ENCODE measurements around the gene SLC12A9.
A peak's percentile ranks its signal among the peaks of the same experiment; 100 is the strongest.

SLC12A9 gene

GRCh38 chr7:100886142-100886935 is 33.8 kb downstream of the SLC12A9 start:
- no peak for DNase-seq

DNA sequence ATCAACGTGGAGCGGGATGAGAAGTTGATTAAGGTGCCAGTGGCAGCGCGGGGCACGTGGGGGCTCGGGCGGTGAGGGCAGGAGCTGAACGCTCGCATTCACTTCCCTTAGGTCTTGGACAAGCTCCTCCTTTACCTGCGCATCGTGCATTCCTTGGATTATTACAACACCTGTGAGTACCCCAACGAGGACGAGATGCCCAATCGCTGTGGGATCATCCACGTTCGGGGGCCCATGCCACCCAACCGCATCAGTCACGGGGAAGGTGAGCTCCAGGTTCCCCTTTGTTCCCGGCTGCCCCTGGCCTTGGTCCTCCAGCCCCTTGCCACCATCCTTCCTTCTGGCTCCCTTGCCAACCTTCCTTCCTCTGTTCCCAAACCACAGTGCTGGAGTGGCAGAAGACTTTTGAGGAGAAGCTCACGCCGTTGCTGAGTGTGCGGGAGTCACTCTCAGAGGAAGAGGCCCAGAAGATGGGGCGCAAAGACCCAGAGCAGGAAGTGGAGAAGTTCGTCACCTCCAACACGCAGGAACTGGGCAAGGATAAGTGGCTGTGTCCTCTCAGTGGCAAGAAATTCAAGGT is 34.5 kb downstream of the SLC12A9 start:
- DNase-seq: no peak

GRCh38 chr7:100887516-100888290 is 35.2 kb downstream of the SLC12A9 start:
- DNase-seq: peak; percentile 74 to 83 (median 81)

DNA sequence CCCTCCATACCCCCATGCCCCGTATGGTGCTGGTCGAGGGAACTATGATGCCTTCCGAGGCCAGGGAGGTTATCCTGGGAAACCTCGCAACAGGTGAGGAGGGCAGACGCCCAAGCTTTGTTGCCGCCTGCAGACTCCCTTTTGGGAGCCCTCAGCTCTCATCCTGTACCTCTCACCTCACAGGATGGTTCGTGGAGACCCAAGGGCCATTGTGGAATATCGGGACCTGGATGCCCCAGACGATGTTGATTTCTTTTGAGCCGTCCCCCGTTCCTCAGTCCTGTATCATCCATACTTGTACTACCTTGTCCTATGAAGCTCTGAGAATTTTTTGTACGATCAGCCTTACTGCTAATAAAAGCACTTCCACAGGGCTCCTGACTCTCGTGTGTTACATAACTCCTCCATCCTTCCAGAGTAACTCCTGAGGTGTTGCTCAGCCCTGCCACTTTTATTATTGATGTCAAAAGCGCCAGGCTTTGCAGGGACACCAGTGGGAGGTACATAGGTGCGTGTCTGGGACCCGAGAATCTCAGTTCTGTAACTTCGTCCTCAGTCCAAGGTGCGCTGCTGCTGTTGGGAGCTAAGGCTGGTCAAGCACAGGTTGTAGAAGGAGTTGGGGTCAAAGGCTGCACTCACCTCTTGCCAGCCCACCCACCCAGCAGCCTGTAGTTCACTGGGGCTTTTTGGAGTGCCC is 35.9 kb downstream of the SLC12A9 start:
- no peak for DNase-seq

- no peak for DNase-seq
Observed at GRCh38 chr7:100888988-100889750, 36.7 kb downstream of the SLC12A9 start, which contains the start of gene UFSP1. UFSP1 (minus strand) TSS chr7:100889715; CDS start chr7:100889271, 444 bp downstream.

GRCh38 chr7:100890653-100891567 is 38.4 kb downstream of the SLC12A9 start:
- DNase-seq: no peak

GRCh38 chr7:100891568-100892247 is 39.2 kb downstream of the SLC12A9 start:
- no peak for DNase-seq

- no peak for DNase-seq
Observed at GRCh38 chr7:100892364-100893317, 40.1 kb downstream of the SLC12A9 start.

- DNase-seq: no peak
Observed at GRCh38 chr7:100893318-100893895, 40.9 kb downstream of the SLC12A9 start.

DNA sequence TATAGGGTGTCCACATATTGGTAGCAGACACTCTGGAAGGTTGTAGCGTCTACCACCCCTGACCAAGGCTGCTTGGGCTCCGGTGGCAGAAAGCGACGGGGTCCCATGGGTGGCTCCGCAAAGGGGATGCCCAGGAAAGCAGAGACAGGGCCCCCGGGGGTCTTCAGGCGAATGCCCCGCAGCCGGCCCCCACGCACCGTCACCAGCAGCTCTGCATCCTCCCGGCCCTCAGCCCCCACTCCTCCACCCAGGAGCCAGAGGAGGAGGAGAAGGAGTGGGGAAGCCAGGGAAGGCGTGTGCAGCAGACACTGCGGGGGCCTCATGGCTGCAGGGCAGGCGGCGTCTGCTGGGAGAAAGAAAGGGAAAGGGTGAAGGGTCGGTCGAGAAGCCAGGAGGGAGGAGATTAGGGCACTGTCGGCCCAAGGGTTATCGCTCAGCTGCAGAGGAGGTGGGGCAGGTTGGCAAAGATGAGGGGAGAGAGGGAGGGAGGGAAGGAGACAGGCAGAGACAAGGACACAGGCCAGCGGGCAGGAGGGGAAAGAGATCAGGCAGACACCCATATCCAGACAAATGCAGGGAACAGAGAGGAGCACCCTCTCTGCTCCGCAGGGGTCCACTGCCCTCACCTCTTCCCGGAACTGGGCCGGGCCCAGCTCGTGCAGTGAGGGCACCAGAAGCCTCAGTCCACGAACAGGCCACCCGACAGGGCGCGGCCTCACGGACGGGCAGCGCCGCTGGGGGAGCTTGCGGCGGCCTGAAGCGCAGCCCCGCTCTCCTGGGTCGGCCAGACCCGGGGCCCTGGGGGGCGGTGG is 41.6 kb downstream of the SLC12A9 start:
- DNase-seq: no peak

DNA sequence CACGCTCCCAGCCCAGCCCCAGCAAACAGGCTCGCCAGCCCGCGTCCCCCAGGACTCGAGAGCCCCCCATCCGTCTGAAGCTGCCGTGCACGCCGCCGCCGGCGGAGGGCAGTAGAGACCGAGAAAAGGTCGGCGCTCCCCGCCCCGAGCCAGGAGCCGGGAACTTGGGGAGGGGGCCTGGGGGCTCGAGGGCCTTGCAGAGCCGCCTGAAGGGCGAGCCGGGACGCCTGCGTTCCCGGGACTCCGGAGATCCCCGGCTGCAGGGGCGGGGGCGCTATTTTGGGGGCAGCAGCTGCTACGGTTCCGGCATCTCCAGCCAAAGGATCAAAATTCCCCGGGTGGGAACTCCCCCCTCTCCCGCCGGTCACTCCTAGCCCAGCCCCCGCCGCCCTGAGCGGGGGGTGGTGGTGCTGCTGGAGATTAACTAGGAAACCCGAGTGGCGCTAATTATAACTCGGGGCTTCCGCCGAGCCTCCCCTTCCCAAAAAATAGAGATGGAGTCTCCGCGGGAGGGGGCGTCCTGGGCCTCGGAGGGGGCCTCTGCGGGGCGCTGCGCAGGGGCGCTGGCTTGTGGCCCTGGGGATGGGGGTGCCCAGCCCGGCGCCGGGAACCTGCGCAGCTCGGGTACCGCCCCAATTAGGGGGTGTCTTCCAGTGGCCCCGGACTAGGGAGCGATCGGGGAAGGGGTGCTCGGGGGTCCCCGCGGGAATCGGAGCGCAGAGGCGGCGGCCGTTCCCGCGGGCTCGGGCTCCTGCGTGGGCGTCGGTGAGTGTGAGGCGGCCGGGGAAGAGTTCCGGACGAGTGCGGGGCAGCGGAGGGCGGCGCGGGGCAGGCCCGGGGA is 42.6 kb downstream of the SLC12A9 start:
- peak; percentile 82 to 92 (median 85) for DNase-seq

- no peak for DNase-seq
Observed at GRCh38 chr7:100895701-100895955, 43.1 kb downstream of the SLC12A9 start, which contains the start of gene ACHE. ACHE (minus strand) TSS chr7:100895888; CDS start chr7:100894232, 1,656 bp downstream.

- peak; percentile 70 to 78 (median 73) for DNase-seq
Observed at GRCh38 chr7:100895956-100896731, 43.6 kb downstream of the SLC12A9 start.

DNA sequence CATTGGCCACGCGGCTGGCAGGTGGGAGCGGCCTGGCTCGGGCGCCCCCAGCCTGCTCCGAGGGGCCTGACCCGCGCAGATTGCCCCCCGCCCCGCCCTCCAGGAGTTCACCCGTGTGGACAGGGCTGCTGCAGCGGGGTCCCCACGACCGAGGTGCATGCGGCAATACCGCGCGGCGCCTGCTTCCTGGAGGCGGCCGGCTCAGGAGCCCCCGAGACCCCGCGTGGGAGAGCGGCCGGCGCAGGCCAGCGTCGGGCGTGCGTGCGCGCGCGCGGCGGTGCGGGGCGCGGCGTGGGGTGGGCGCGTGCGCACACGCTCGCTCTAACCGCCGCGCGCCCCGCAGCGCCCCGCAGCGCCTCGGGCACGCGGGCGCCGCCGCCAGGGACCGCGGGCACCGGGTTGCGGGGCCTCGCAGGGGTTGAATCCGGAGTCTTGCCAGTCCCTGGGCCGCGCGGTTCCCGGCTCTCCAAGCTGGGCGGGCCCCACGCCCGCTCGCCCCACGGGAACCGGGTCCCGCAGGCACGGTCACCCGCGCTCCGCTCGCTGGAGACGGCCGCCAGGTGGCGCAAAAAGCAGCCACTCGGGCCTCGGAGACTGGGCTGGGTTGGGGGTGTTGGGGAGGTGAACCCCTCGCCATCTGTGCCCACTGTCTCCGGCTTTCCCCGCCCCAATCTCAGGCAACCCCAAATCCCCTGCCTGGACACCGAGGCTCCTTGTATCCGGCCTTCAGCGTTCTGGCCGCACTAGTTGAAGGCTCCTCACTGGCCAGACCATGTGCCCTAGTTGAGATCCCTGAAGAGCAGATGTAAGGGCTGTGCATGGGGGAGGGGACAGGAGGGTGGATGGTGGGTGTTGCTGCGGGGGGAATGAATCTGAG is 44.5 kb downstream of the SLC12A9 start:
- peak; percentile 38 to 82 (median 69) for DNase-seq

GRCh38 chr7:100897772-100898454 is 45.4 kb downstream of the SLC12A9 start:
- DNase-seq: no peak
